Adrenal gland (tissue), 5 donors: ENCODE results near the gene GTF2H2C_2.
"Not testable (repeated sequence)": the region's sequence is repeated elsewhere in the genome, so short reads cannot be mapped to it uniquely, and the experiment has no call there.

ENCODE experiments used
- POLR2A ChIP-seq, 2 donors: fragments of 450-650 bp; IDR thresholded peaks; one replicate each; pipeline ENCODE4 v1.6.1; 2017; ENCODE audit warnings: antibody characterized with exemption in 2 of 2, mild to moderate bottlenecking in 2 of 2, moderate library complexity in 1 of 2
- TF ChIP-seq, protein P1 (sequence below), 6 experiments: fragments of 450-650 bp in 4 of 6; fragments of 200-600 bp in 2 of 6; sonication (generic) in 1 of 6; IDR thresholded peaks; 1 replicate in 5 of 6; 2 replicates in 1 of 6; pipeline versions ENCODE4 v1.5.1 to v1.8.0; 2016 to 2021; ENCODE audit warnings: antibody characterized with exemption in 6 of 6, mild to moderate bottlenecking in 2 of 6, moderate library complexity in 1 of 6
- donor health status: DM: no; HTN: no; CAD: no.

DNA sequence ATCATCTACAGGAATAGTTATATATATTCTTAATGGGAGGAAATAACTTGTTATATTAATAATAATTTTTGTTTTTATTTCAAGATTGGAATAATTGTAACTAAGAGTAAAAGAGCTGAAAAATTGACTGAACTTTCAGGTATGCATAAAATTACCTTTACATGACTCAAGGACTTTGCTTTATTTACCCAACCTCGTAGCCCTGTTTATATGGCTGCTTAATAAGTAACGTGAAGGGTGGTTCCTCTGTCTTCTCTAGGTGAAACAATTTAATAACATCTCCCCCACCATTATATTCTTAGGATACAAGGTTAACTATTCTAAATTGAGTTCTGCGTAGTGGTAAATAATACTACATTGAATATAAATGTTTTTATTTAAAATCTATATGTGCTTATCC, 8.0 kb downstream of the GTF2H2C_2 start:
- TF ChIP-seq, protein P1, sequence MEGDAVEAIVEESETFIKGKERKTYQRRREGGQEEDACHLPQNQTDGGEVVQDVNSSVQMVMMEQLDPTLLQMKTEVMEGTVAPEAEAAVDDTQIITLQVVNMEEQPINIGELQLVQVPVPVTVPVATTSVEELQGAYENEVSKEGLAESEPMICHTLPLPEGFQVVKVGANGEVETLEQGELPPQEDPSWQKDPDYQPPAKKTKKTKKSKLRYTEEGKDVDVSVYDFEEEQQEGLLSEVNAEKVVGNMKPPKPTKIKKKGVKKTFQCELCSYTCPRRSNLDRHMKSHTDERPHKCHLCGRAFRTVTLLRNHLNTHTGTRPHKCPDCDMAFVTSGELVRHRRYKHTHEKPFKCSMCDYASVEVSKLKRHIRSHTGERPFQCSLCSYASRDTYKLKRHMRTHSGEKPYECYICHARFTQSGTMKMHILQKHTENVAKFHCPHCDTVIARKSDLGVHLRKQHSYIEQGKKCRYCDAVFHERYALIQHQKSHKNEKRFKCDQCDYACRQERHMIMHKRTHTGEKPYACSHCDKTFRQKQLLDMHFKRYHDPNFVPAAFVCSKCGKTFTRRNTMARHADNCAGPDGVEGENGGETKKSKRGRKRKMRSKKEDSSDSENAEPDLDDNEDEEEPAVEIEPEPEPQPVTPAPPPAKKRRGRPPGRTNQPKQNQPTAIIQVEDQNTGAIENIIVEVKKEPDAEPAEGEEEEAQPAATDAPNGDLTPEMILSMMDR (IDR thresholded peaks at IDR 0.05), result not testable (repeated sequence)
- TF ChIP-seq POLR2A (IDR thresholded peaks at IDR 0.05), result not testable (repeated sequence)
